OCI-LY3 (cell line): ENCODE results near the gene VGLL3.

Source experiments
- H2AFZ ChIP-seq: fragments of 200-600, 300-600 bp; shearing (Covaris generic); 2 replicates; pipeline ENCODE4 v1.6.0; 2014; ENCODE audit warnings: antibody characterized with exemption, low read depth, low read length
- H3K27ac ChIP-seq: fragments of 200-600, 300-600 bp; sonication (generic); 2 replicates; pipeline ENCODE4 v1.5.1; 2014; ENCODE audit warnings: mild to moderate bottlenecking, low read length, moderate library complexity, mixed read lengths
- H3K27me3 ChIP-seq: fragments of 200-600, 300-600 bp; sonication (generic); 2 replicates; pipeline ENCODE4 v1.6.1; 2014; ENCODE audit warnings: low read depth, low read length, mixed read lengths
- H3K36me3 ChIP-seq: fragments of 200-600, 300-600 bp; sonication (generic); replicated peaks from 2 replicates; pipeline ENCODE3; 2014; ENCODE audit warnings: low read depth, low read length, mixed read lengths
- H3K4me1 ChIP-seq: fragments of 300-600, 200-600 bp; sonication (generic); 2 replicates; pipeline ENCODE4 v1.6.1; 2014; ENCODE audit warnings: low read length, mixed read lengths
- H3K4me2 ChIP-seq: fragments of 200-600, 300-600 bp; sonication (generic); 2 replicates; pipeline ENCODE4 v1.6.1; 2014; ENCODE audit warnings: low read length, mixed read lengths
- H3K4me3 ChIP-seq: fragments of 300-600, 200-600 bp; sonication (generic); 2 replicates; pipeline ENCODE4 v1.5.1; 2014; ENCODE audit warnings: antibody characterized with exemption, mild to moderate bottlenecking, low read length, moderate library complexity
- H3K79me2 ChIP-seq: fragments of 300-600, 200-600 bp; shearing (Covaris generic); 2 replicates; pipeline ENCODE4 v1.6.1; 2014; ENCODE audit warnings: mild to moderate bottlenecking, low read length, mixed read lengths
- H3K9ac ChIP-seq: fragments of 300-600, 200-600 bp; shearing (Covaris generic); 2 replicates; pipeline ENCODE4 v1.6.0; 2014; ENCODE audit warnings: mild to moderate bottlenecking, low read length, moderate library complexity
- H3K9me3 ChIP-seq: fragments of 200-600, 300-600 bp; shearing (Covaris generic); 2 replicates; pipeline ENCODE4 v1.6.1; 2014; ENCODE audit warnings: low read length, mixed read lengths; ENCODE audit not compliant: insufficient read depth
- H4K20me1 ChIP-seq: fragments of 200-600, 300-600 bp; sonication (generic); 2 replicates; pipeline ENCODE4 v1.6.1; 2016; ENCODE audit warnings: low read length, mixed read lengths; ENCODE audit not compliant: insufficient read depth
- EZH2phosphoT487 ChIP-seq: fragments of 200-600 bp; shearing (Covaris generic); IDR thresholded peaks from 2 replicates; pipeline ENCODE4 v1.6.1; 2018; ENCODE audit warnings: antibody characterized with exemption, mixed run types, low read depth
- TF ChIP-seq, protein P1 (sequence below): fragments of 200-600, 300-600 bp; sonication (generic); IDR thresholded peaks from 2 replicates; pipeline ENCODE4 v1.5.1; 2014; ENCODE audit warnings: antibody characterized with exemption, low read length, low read depth

Gene VGLL3

DNA sequence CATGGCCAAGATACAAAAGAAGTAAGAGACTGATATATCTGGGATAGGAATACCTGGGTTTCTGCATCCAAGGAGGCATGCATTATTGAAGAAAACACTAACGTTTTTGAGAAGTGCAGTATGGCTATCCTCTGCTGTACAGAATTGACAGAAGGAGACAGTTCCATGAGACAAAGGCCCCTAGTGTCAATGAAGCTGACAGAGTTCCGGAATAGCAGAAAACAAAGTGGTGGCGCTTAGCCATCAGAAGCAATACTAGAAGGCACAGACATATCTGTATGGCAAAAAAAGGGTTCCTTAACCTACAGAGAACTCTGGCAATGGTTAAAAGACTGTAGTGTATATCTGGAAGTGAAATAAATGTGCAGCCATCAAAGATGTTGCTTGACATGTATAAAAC is 77.8 kb downstream of the VGLL3 start:
- Histone ChIP-seq H3K79me2 (no peaks in the 10 kb centered on the region), H3K4me3 (no peak overlapping the region), H3K9me3 (no peaks in the 10 kb centered on the region), H3K9ac (no peak overlapping the region), H3K27me3 (no peaks in the 10 kb centered on the region), H4K20me1 (no peaks in the 10 kb centered on the region), H3K4me2 (no peak overlapping the region), H3K36me3 (no peaks in the 10 kb centered on the region), H3K27ac (no peak overlapping the region), H3K4me1 (peaks cover 7% of the 10 kb centered on the region), H2AFZ (no peak overlapping the region)
- no peak for TF ChIP-seq EZH2phosphoT487
- TF ChIP-seq, protein P1, sequence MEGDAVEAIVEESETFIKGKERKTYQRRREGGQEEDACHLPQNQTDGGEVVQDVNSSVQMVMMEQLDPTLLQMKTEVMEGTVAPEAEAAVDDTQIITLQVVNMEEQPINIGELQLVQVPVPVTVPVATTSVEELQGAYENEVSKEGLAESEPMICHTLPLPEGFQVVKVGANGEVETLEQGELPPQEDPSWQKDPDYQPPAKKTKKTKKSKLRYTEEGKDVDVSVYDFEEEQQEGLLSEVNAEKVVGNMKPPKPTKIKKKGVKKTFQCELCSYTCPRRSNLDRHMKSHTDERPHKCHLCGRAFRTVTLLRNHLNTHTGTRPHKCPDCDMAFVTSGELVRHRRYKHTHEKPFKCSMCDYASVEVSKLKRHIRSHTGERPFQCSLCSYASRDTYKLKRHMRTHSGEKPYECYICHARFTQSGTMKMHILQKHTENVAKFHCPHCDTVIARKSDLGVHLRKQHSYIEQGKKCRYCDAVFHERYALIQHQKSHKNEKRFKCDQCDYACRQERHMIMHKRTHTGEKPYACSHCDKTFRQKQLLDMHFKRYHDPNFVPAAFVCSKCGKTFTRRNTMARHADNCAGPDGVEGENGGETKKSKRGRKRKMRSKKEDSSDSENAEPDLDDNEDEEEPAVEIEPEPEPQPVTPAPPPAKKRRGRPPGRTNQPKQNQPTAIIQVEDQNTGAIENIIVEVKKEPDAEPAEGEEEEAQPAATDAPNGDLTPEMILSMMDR, result no peak

DNA sequence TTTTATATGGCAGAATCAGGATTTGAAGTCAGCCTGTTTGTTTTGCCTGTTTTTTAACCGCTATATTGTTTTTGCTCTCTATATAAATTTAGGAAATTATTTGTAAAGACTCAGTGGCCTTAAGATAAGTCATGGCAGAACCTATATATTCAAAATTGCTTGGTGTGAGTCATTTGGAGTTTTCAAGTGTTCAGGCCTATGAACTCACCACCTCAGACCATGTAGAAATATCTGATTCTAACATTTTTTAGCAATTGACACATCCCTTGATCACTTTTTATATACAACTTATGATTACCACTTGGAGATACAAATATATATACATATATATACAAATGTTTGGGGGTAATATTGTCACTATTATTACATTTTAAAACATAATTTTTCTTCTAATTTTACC is 95.7 kb downstream of the VGLL3 start:
- Histone ChIP-seq H2AFZ (no peak overlapping the region), H3K4me1 (no peaks in the 10 kb centered on the region), H3K79me2 (no peaks in the 10 kb centered on the region), H3K27me3 (no peaks in the 10 kb centered on the region), H3K36me3 (no peaks in the 10 kb centered on the region), H3K4me2 (no peak overlapping the region), H4K20me1 (no peaks in the 10 kb centered on the region), H3K9me3 (no peaks in the 10 kb centered on the region), H3K9ac (no peak overlapping the region), H3K4me3 (no peak overlapping the region), H3K27ac (no peak overlapping the region)
- TF ChIP-seq, protein P1, result no peak
- TF ChIP-seq EZH2phosphoT487, result no peak

DNA sequence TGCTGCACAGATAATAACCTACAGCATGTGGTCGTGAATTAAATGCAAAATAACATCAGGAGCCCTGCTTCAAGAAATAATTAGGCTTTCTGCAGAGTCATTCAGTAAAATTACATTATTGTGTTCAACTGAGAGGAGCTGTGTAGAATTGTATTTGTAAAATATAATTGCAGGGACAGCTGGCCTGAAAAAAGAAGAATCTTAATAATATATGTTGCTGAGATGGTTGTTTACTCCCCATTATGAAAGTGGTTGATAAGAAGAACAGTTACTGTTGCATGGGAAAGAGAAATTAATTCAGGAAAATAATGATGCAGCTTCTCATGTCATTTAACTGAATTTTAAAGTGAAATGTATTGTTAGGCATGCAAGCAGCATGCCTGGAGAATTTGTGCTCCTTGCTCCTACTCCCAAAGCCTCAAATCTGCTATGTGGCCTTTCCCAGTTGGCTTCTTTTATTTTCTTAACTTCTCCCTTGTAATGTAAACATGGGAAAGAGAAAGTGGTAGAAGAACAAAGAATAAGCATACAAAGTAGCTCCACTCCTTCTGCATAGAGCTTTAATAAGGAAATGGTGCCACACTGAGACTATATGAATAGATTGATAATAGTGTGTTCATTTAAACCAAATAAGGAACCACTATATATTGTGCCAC is 100.1 kb downstream of the VGLL3 start:
- H3K4me3 ChIP-seq, result no peak overlapping the region
- H3K4me1 ChIP-seq, result no peaks in the 10 kb centered on the region
- no peaks in the 10 kb centered on the region for H3K79me2 ChIP-seq
- H3K27ac ChIP-seq, result no peak overlapping the region
- no peak overlapping the region for H3K9ac ChIP-seq
- no peak overlapping the region for H2AFZ ChIP-seq
- H3K36me3 ChIP-seq, result no peaks in the 10 kb centered on the region
- no peaks in the 10 kb centered on the region for H3K27me3 ChIP-seq
- H3K9me3 ChIP-seq, result no peaks in the 10 kb centered on the region
- no peaks in the 10 kb centered on the region for H4K20me1 ChIP-seq
- H3K4me2 ChIP-seq, result no peak overlapping the region
- TF ChIP-seq EZH2phosphoT487, result no peak
